GM18526 (cell line): ENCODE data around the gene TEAD1.

Experiments used
- POLR2A ChIP-seq: IDR thresholded peaks from 3 replicates; pipeline ENCODE4 v1.6.1; 2011; ENCODE audit not compliant: insufficient read length; ENCODE audit errors: extremely low read depth

TEAD1 gene

DNA sequence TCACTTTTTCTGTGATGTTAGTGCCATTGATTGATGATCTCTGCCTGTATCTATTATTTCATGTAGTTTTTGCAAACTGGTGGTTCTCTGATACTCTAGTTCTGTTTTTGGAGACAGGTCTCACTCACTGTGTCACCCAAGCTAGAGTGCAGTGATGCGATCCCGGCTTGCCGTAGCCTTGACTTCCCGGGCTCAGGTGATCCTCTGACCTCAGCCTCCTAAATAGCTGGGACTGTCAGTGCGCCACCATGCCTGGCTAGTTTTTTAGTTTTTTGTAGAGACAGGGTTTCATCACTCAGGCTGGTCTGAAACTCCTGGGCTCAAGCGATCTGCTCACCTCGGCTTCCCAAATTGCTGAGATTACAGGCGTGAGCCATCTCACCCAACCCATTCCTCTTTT is 16.4 kb downstream of the TEAD1 start:
- no peak for TF ChIP-seq POLR2A

DNA sequence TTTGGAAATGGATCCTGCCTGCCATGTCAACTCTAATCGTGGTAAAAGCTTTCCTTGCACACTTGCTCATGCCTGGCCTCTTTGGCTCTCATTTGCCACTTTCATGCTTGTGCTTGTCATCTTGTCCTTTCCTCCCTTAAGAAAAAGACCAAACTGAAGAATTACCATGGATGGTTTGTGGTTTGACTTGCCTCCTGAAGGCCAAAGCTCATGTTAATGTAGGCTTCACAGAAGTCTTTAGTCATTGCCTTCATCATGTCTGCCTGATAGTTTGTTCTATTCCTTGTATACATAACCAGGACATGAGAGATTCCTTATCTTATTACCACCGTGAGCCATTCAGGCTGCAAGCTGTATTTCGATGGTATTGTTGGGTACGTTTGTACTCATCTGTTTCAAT is 17.3 kb downstream of the TEAD1 start:
- no peak for TF ChIP-seq POLR2A

DNA sequence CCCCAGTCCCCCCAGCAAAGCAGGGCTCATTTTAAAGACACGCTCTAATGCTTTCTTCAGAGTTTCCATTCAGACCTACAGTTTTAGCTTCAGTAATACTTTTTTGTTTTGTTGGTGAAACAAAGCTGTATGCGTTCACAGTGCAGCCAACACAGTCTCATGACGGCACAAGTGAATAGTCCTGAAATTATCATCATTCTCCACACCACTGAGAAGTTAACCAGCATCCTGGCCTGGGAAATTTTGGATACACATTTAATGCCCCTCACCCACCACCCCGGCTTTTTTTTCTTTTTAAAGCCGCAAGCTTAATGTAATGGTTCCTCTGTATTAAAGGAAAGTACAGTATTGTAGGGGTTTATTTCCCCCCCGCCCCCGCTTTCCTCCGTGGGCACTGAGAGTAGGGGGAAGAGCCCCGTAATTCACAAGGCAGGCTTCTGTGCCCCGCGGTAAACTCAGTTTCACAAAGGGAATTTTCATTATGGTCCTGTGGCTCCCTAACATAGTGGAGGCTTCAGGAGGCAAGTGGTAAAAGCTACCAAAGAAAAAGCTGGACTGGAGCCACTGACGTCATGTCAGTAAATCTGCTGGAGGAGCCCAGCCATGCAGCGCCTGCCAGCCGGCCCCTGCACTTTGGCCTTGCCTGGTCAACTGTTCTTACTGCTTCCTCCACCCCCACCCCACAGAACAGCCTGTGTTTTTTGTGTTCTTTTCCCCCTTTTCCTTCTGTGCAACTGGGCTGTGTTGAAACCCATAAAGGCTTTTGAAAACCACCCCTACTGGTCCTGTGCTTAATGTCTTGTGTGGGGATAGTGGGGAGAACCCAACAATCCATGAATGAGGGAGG is 18.2 kb downstream of the TEAD1 start:
- no peak for TF ChIP-seq POLR2A

DNA sequence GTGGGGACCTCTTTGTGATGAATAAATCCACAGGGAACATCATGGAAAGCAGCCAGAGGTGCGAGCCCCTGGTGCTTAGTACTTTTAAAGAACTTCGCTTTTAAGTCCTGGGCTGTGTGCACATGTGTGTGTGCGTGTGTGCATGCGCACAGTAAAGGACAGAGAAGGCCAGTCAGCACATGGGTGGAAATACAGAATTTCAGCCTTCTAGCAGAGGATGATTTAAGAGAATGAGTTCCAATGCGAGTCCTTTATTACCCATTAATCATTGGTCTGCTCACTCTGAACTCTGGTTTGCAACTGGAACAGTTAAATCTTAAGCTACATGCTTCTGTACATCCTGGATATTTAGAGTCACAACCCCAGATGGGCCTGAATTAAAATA is 18.9 kb downstream of the TEAD1 start:
- TF ChIP-seq POLR2A: no peak

DNA sequence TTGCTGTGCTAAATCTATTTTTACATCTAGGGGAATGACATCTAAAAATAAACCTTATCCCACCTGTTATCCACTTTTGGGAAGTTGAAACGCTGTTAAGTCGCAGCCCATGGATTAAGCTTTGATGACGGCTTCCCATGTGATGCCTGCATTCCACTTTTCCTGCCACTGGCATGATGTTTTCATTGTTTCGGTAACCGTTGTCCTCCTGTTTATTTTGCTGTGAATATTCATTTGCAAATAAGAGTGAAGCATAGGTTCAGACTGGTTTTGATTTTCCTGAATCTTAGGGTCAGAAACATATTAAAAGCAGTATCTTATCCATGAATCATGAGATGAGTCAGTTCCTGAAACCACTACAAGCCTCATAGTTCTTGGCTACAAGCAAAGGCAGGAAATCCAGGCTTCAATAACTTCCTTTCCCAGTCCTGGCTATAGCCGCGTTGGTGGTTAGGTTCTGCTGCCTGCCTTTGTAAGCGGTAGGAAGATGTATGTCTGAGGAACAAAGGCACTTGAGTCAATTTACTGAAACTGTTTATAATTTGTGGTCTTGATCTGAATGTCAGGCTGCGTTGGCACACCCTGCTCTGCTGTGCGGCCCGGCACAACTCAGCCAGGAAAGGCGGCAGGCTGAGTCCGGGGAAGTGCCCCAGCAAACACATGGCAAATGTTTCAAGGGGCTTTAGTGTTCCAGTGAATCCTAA is 19.4 kb downstream of the TEAD1 start:
- no peak for TF ChIP-seq POLR2A

DNA sequence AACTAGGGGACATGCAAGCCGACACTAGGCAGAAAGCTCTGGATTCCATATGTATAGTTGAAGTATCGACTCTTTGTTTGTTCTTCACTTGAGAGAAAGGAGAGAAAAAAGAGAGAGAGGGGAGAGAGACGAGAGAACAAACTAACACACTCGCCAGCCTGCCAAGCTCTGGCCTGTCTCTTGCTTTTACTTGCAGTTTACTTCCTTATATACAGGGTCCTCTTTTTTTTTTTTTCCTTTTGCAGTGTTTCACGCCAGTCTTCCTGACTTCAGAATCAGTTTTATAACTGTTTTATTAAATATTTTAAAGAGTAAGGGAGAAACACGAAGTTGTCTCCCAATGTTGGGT is 19.9 kb downstream of the TEAD1 start:
- no peak for TF ChIP-seq POLR2A

DNA sequence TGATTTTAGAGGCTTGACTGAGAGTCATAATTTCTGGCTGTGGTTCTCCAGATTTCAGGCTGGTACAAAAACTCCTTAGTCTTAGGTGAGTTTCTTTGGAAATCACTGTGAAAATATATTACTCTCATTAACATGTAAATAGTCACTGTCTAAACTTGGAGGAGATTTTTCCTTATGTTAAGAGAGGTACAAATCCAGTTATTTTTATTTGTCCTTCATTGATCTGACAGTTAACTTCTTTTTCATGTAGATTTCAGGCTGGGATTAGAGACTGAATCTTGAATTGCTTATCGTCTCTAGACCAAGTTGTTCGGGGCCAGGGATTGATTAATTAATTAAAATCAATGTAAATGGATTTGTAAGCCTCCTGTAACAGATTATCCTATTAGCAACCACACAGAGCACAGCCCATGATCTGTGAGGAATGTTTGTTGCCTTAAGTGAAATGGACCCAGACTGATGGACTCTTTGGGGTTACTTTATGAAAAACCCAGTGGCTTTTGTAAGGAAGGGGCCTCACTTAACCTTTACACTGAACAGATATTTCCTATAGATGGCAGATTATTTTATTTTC is 21.1 kb downstream of the TEAD1 start:
- TF ChIP-seq POLR2A: no peak

DNA sequence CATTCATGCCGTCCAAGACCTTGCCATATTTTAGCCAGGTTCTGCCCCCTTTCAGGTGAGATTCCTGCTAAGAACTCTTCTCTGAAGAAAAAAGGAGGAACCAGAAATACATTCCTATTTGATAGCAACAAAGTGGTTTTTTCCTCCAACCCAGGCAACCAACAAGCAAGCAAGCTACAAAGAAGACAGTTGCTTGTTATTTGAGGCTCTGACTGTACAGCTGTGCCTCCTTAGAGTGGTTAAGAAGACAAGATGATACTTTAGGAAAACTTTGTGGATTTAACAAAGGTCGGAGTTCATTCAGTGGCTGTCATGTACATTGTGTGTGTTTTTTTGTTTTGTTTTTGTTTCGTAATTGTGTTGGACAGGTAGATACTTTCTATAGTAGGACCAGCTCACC is 21.7 kb downstream of the TEAD1 start:
- TF ChIP-seq POLR2A: no peak

DNA sequence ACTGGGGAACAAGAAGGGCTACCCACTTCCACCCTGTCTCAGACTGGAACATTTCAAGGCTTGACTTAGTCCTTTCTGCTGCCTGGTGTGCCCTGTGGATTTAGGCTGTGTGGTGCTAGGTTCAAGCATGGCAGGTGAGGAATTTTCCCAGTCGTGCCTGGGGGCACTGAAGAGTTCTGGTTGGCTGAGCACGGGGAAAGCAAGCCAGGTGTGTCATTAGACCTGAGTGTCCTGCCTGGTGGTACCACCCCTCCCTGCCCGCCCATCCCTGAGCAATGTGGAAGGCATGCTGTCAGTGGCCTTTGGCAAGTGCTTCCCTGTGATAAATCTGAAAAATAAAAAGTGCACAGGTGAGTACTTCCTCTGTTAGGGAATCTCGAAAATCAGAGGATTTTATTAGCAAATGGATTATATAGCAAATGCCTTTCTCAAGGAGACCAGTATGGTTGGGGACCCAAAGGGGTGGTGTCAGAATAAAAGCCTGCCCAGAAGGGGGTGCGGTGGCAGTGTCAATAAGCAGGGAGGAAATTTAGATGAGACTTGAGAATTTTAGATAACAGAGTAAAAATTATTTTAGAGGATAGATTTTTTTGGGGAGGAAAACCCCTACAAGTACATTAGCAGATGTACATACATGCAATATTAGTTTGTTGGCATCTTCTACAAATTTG is 22.8 kb downstream of the TEAD1 start:
- no peak for TF ChIP-seq POLR2A

DNA sequence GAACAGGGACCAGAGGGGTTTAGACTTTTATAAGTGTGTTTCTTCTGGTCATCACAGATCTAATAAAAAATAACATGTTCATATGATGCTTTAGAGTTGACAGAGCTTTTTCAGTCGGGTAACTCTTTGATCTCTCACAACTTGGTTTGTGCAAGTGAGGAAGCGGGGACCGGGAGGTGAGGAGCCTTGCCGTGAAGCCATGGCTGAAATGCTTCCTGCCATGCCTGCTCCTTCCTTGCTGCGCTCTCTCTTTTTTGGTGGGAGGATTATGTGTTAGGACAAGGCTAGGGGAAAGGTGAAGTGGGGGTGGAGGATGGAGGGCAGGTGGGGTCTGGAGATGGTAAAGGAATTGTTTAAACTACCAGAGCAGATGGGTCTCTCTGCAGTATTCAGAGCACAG is 23.8 kb downstream of the TEAD1 start:
- TF ChIP-seq POLR2A: no peak

DNA sequence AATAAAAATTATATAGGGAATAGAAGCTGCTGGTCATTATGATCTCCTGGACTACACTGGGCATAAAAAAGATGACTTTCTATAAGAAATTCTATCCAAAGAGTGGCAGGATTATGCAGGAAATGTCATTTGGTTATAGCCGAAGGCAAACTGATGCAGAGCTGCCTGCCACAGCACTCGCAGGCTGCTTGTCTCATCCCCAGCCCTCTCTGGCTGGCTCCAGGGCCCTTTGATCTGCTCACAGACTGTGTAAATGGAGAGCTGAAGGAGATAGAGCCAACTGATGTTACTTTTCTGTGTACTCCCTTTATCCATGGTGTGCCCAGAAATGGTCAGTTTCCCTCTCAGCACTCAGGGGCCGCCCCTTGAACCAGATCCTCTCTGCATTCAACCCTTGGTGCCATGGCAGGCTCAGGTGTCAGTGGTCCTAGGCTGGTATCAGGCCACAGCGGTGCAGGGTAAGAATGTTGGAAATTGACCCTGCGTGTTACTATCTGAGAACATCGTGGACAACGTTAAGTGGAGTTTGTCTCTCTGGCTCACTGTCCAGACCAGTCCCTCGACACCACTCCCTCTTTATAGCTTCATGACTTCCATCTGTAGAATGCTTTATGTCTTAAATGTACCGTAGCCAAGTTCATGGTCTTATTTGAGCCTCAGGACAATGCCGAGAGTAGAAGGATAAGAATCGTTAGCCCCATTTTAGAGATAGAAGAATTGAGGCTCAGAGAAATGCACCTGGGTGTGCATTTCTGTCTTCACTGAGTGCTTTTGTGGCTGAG is 27.8 kb downstream of the TEAD1 start:
- TF ChIP-seq POLR2A: no peak

DNA sequence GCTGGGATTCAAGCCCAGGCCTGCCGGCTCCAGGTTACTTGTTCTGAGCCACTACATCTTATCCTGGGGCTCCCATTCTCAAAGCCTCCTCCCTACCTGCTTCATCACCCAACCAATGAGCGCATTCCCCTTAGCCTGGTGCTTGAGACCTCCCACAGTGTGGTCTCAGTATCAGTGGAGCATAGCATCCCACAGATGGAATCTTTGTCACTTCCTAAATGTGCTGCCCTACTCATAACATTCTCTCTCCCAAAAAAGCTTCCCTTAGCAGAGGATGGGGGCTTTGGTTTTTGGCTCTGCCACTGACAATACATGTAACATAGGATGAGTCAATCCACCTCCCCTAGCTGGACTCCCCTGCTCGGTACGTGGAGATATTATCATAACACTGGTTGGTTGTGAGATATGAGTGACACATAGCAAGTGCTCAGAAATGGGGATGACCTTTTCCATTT is 28.8 kb downstream of the TEAD1 start:
- TF ChIP-seq POLR2A: no peak

DNA sequence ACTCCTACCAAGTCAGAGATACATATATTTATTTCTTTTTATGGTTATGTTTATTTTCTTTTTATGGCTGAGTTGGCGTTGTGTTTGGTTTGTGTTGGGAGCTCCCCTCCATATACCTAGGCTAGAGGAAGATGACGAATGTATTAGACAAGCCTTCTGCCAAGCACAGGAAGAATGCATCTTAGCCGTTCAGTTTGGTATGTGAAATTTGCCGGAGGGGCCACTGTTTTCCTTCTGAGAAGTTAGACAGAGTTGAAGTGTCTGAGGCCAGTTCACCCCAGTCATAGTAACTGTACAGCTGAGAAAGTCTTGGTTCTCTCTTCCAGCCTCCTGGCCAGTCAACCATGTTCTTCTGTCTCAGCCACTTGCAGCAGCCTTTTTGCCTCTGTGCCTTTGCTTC is 29.8 kb downstream of the TEAD1 start:
- TF ChIP-seq POLR2A: no peak

DNA sequence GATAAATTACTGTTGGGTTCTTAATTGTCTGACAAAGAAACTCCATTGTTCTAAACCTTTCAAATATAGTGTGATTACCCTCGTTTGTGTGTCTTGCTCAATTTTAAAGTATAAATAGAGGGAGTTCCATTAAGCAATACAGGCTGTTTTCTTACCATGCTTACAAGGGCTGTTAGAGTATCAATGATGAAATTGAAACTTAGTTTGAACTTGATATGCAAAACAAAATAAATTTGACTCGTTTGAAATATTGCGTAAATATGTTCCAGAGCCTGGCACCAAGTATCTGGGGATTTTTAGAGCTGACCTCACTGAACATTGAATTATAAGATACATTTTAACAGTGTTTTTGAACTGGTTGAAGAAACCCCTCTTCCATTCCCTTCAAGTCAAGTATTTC is 31.7 kb downstream of the TEAD1 start:
- TF ChIP-seq POLR2A: no peak
